ENCODE measurements around the gene NFKB2. TPM values are rescaled to one million over a fixed set of nuclear protein-coding genes. Genes with fewer than 3 reads are reported as not detected.

NFKB2 gene
- total RNA-seq, 1 donor from 2014 or later, result 6.8 TPM

GRCh38 chr10:102449321-102450123, 54.0 kb downstream of the NFKB2 start:
- no peaks in the 10 kb centered on the region for H3K27me3 ChIP-seq (ENCODE audit: control insufficient read depth, insufficient read depth, low read length)
- H3K4me3 ChIP-seq (ENCODE audit: low read depth, low read length), result peak overlapping the region; percentile 60
- peaks cover 1% of the 10 kb centered on the region for H3K36me3 ChIP-seq (ENCODE audit: control insufficient read depth, insufficient read depth, low read length)
- DNase-seq (ENCODE audit: low read depth) (peak; percentile 84), FAIRE-seq (no peak)
- TF ChIP-seq CTCF (IDR thresholded peaks at IDR 0.05; ENCODE audit: insufficient read depth, low read length, severe bottlenecking), result no peak

GRCh38 chr10:102450124-102450373, 54.5 kb downstream of the NFKB2 start:
- Histone ChIP-seq H3K27me3 (ENCODE audit: control insufficient read depth, insufficient read depth, low read length) (no peaks in the 10 kb centered on the region), H3K4me3 (ENCODE audit: low read depth, low read length) (peak overlapping the region; percentile 60), H3K36me3 (ENCODE audit: control insufficient read depth, insufficient read depth, low read length) (peaks cover 1% of the 10 kb centered on the region)
- DNase-seq (ENCODE audit: low read depth) (no peak), FAIRE-seq (no peak)
- no peak for TF ChIP-seq CTCF (IDR thresholded peaks at IDR 0.05; ENCODE audit: insufficient read depth, low read length, severe bottlenecking)

- H3K4me3 ChIP-seq (ENCODE audit: low read depth, low read length), result peak overlapping the region; percentile 60
- no peaks in the 10 kb centered on the region for H3K27me3 ChIP-seq (ENCODE audit: control insufficient read depth, insufficient read depth, low read length)
- peaks cover 1% of the 10 kb centered on the region for H3K36me3 ChIP-seq (ENCODE audit: control insufficient read depth, insufficient read depth, low read length)
- peak; percentile 19 for TF ChIP-seq CTCF (IDR thresholded peaks at IDR 0.05; ENCODE audit: insufficient read depth, low read length, severe bottlenecking)
- DNase-seq (ENCODE audit: low read depth), result peak; percentile 74
- no peak for FAIRE-seq
These were observed 55.0 kb downstream of the NFKB2 start for GRCh38 chr10:102450374-102451104.

GRCh38 chr10:102451105-102451969, 55.8 kb downstream of the NFKB2 start, which contains the start of gene C10orf95:
C10orf95 (minus strand) TSS chr10:102451543; CDS start chr10:102451093, 450 bp downstream.
- no peak for TF ChIP-seq CTCF (IDR thresholded peaks at IDR 0.05; ENCODE audit: insufficient read depth, low read length, severe bottlenecking)
- Histone ChIP-seq H3K27me3 (ENCODE audit: control insufficient read depth, insufficient read depth, low read length) (no peaks in the 10 kb centered on the region), H3K4me3 (ENCODE audit: low read depth, low read length) (peak within 1 kb of the TSS; percentile 60), H3K36me3 (ENCODE audit: control insufficient read depth, insufficient read depth, low read length) (peaks cover 1% of the 10 kb centered on the region)
- DNase-seq (ENCODE audit: low read depth), result peak; percentile 58
- FAIRE-seq, result no peak

Other genes starting within 250 kb of the NFKB2 start
- 56.3 and 56.6 TPM in 2 replicates for gene NOLC1, start 243.3 kb upstream of the NFKB2 start, total RNA-seq
- not detected in 2 replicates for gene ELOVL3, start 169.4 kb upstream of the NFKB2 start, total RNA-seq
- not detected in 2 replicates for gene PITX3, start 154.2 kb upstream of the NFKB2 start, total RNA-seq
- gene GBF1, start 150.2 kb upstream of the NFKB2 start, total RNA-seq, result 8.7 and 12.7 TPM in 2 replicates
- gene PSD, start 23.1 kb downstream of the NFKB2 start, total RNA-seq, result under 0.01 and 0.51 TPM in 2 replicates
- gene FBXL15, start 25.1 kb downstream of the NFKB2 start, total RNA-seq, result 9.7 and 12.5 TPM in 2 replicates
- gene CUEDC2, start 36.9 kb downstream of the NFKB2 start, total RNA-seq, result 29.7 and 31.5 TPM in 2 replicates
- gene C10orf95, start 55.8 kb downstream of the NFKB2 start, total RNA-seq, result 2.9 and 6.3 TPM in 2 replicates
- 53.2 and 79.6 TPM in 2 replicates for gene ACTR1A, start 107.0 kb downstream of the NFKB2 start, total RNA-seq
- 0.79 and 0.90 TPM in 2 replicates for gene SUFU, start 108.3 kb downstream of the NFKB2 start, total RNA-seq
- 31.1 and 41.2 TPM in 2 replicates for gene TRIM8, start 248.8 kb downstream of the NFKB2 start, total RNA-seq

Data from bronchial epithelial cell (primary cell).